Fibroblast of mammary gland (primary cell): ENCODE data around the gene EIF4G3.

Source experiments
- DNase-seq: peaks from one replicate; pipeline ENCODE4 v3.0.0-alpha.2; 2010; ENCODE audit warnings: low read depth
- H3K4me3 ChIP-seq: 2 replicates; pipeline ENCODE4 v1.5.1; 2011; ENCODE audit warnings: low read depth, mild to moderate bottlenecking, low read length, moderate library complexity; ENCODE audit not compliant: control insufficient read depth
- CTCF ChIP-seq: conservative IDR thresholded peaks from 2 replicates; pipeline ENCODE4 v1.5.1; 2011; ENCODE audit warnings: low read depth, low read length, inconsistent platforms; ENCODE audit not compliant: control insufficient read depth, insufficient read depth

Gene EIF4G3

GRCh38 chr1:20878799-20879198 is 297.9 kb downstream of the EIF4G3 start:
- no peak overlapping the region for H3K4me3 ChIP-seq
- no peak for DNase-seq
- no peak for TF ChIP-seq CTCF

GRCh38 chr1:20875198-20875973 is 301.3 kb downstream of the EIF4G3 start:
- TF ChIP-seq CTCF = no peak
- DNase-seq = no peak
- H3K4me3 ChIP-seq = no peak overlapping the region

- no peak for TF ChIP-seq CTCF
- H3K4me3 ChIP-seq = no peak overlapping the region
- DNase-seq = no peak
These were observed 303.4 kb downstream of the EIF4G3 start for GRCh38 chr1:20873311-20873710.

GRCh38 chr1:20871419-20871818 is 305.3 kb downstream of the EIF4G3 start:
- no peak for DNase-seq
- no peak overlapping the region for H3K4me3 ChIP-seq
- TF ChIP-seq CTCF = no peak

- no peak overlapping the region for H3K4me3 ChIP-seq
- no peak for TF ChIP-seq CTCF
- DNase-seq = no peak
These were observed 306.0 kb downstream of the EIF4G3 start for GRCh38 chr1:20870718-20871117.

GRCh38 chr1:20868263-20868662 is 308.4 kb downstream of the EIF4G3 start:
- TF ChIP-seq CTCF = no peak
- no peak overlapping the region for H3K4me3 ChIP-seq
- no peak for DNase-seq
